ENCODE measurements around the gene RAB3GAP2.

- TF ChIP-seq NFYB (CRISPR knock-in tag; IDR thresholded peaks at IDR 0.05) (no peak), ZFAT (CRISPR knock-in tag; conservative IDR thresholded peaks at IDR 0.05) (no peak)
These were observed 149.2 kb downstream of the RAB3GAP2 start for GRCh38 chr1:220123066-220123465.
